Thymus (tissue), 11 donors: ENCODE data around the gene PITPNM3. TPM values are rescaled to one million over a fixed set of nuclear protein-coding genes. Genes with fewer than 3 reads are reported as not detected.

ENCODE experiments used
- DNase-seq, 9 donors: peaks; one replicate each; pipeline ENCODE4 v3.0.0-alpha.2; 2013; ENCODE audit warnings: low spot score in 9 of 9, low read depth in 6 of 9, missing footprints in 1 of 9
- H3K27ac ChIP-seq, 2 donors: one replicate each; pipeline ENCODE4 v1.5.1; 2013; ENCODE audit warnings: control low read depth in 1 of 2, low read depth in 1 of 2, low read length in 1 of 2, mild to moderate bottlenecking in 1 of 2, moderate library complexity in 1 of 2
- H3K27me3 ChIP-seq, 2 donors: one replicate each; pipeline ENCODE4 v1.5.1; 2013; ENCODE audit warnings: low read length in 1 of 2; ENCODE audit not compliant: control insufficient read depth in 2 of 2, insufficient read depth in 1 of 2
- H3K36me3 ChIP-seq, 2 donors: one replicate each; pipeline ENCODE4 v1.5.1; 2013; ENCODE audit warnings: low read length in 1 of 2, mild to moderate bottlenecking in 1 of 2, moderate library complexity in 1 of 2; ENCODE audit not compliant: control insufficient read depth in 2 of 2, insufficient read depth in 2 of 2
- H3K4me1 ChIP-seq, 2 donors: one replicate each; pipeline ENCODE4 v1.5.1; 2013; ENCODE audit warnings: low read length in 2 of 2; ENCODE audit not compliant: control insufficient read depth in 2 of 2, insufficient read depth in 2 of 2
- H3K4me3 ChIP-seq, 2 donors: one replicate each; pipeline ENCODE4 v1.5.1; 2013; ENCODE audit warnings: low read length in 2 of 2, control low read depth in 1 of 2, mild to moderate bottlenecking in 1 of 2
- H3K9me3 ChIP-seq, 2 donors: one replicate each; pipeline ENCODE4 v1.5.1; 2013; ENCODE audit warnings: low read length in 1 of 2, mild to moderate bottlenecking in 1 of 2; ENCODE audit not compliant: control insufficient read depth in 2 of 2, insufficient read depth in 1 of 2
- WGBS: extraction: QIAGEN DNeasy Blood & Tissue Kit; methylation state at CpG from one replicate; pipeline ENCODE4 v1.1.7; 2013; 5-methylcytosine and 5-hydroxymethylcytosine counted together
- polyA plus RNA-seq: library from polyadenylated mRNA; stranded (reverse); fragments of 200-250 nt; gene quantifications from one replicate; pipeline ENCODE4 v1.2.3, GENCODE V29; 2013
- total RNA-seq: library from RNA; stranded (reverse); fragments of 120-200 nt; gene quantifications from one replicate; pipeline ENCODE4 v1.2.4, GENCODE V29; 2013
- donor health status: healthy.

PITPNM3 gene
- total and polyA plus RNA-seq, 2 donors = 0.33 to 0.52 TPM

- 47% methylated on average over 36 of the region's 36 CpGs for WGBS
- Histone ChIP-seq H3K27ac (no peak overlapping the region), H3K36me3 (peaks cover 9 to 21% of the 10 kb centered on the region in 2 donors), H3K4me3 (peak overlapping the region; percentile 57 to 70), H3K27me3 (peaks cover 0 to 12% of the 10 kb centered on the region in 2 donors), H3K4me1 (peaks cover 11 to 15% of the 10 kb centered on the region in 2 donors), H3K9me3 (no peaks in the 10 kb centered on the region)
- no peak for DNase-seq
These were observed 111.6 kb downstream of the PITPNM3 start for GRCh38 chr17:6444571-6445335.

GRCh38 chr17:6443692-6444570 lies 112.4 kb downstream of the PITPNM3 start, which contains the start of gene PIMREG:
Gene PIMREG, plus strand, starts transcription at chr17:6444455. Its CDS starts 656 bp downstream, at chr17:6445111.
- H3K27ac ChIP-seq = peak within 1 kb of the TSS; percentile 36 to 77
- DNase-seq = peak; percentile 66 to 96 (median 87)
- H3K9me3 ChIP-seq = no peaks in the 10 kb centered on the region
- peaks cover 0 to 16% of the 10 kb centered on the region in 2 donors for H3K27me3 ChIP-seq
- peaks cover 11 to 15% of the 10 kb centered on the region in 2 donors for H3K4me1 ChIP-seq
- WGBS = under 1% methylated on average over 62 of the region's 62 CpGs
- peak within 1 kb of the TSS; percentile 57 to 70 for H3K4me3 ChIP-seq
- H3K36me3 ChIP-seq = peaks cover 1 to 13% of the 10 kb centered on the region in 2 donors

- peaks cover 0 to 11% of the 10 kb centered on the region in 2 donors for H3K36me3 ChIP-seq
- H3K9me3 ChIP-seq = no peaks in the 10 kb centered on the region
- no peak for DNase-seq
- peaks cover 0 to 20% of the 10 kb centered on the region in 2 donors for H3K27me3 ChIP-seq
- peaks cover 11 to 15% of the 10 kb centered on the region in 2 donors for H3K4me1 ChIP-seq
- 64% methylated on average over 6 of the region's 6 CpGs for WGBS
- no peak overlapping the region for H3K4me3 ChIP-seq
- H3K27ac ChIP-seq = no peak overlapping the region
These were observed 113.6 kb downstream of the PITPNM3 start for GRCh38 chr17:6442775-6443174.

GRCh38 chr17:6439951-6440350 lies 116.4 kb downstream of the PITPNM3 start:
- H3K27ac ChIP-seq = no peak overlapping the region
- H3K36me3 ChIP-seq = no peaks in the 10 kb centered on the region
- 89% methylated on average over 4 of the region's 4 CpGs for WGBS
- peaks cover 0 to 36% of the 10 kb centered on the region in 2 donors for H3K27me3 ChIP-seq
- H3K4me3 ChIP-seq = no peak overlapping the region
- DNase-seq = no peak
- no peaks in the 10 kb centered on the region for H3K9me3 ChIP-seq
- peaks cover 11 to 14% of the 10 kb centered on the region in 2 donors for H3K4me1 ChIP-seq

- H3K36me3 ChIP-seq = no peaks in the 10 kb centered on the region
- no peak overlapping the region for H3K4me3 ChIP-seq
- no peaks in the 10 kb centered on the region for H3K9me3 ChIP-seq
- no peak for DNase-seq
- WGBS = 84% methylated on average over 3 of the region's 3 CpGs
- H3K4me1 ChIP-seq = no peaks in the 10 kb centered on the region
- H3K27ac ChIP-seq = no peak overlapping the region
- peaks cover 0 to 39% of the 10 kb centered on the region in 2 donors for H3K27me3 ChIP-seq
These were observed 118.4 kb downstream of the PITPNM3 start for GRCh38 chr17:6437956-6438355.

GRCh38 chr17:6437466-6437865 lies 118.9 kb downstream of the PITPNM3 start:
- peaks cover 0 to 39% of the 10 kb centered on the region in 2 donors for H3K27me3 ChIP-seq
- no peaks in the 10 kb centered on the region for H3K36me3 ChIP-seq
- WGBS = 62% methylated on average over 4 of the region's 4 CpGs
- DNase-seq = no peak
- no peaks in the 10 kb centered on the region for H3K4me1 ChIP-seq
- H3K9me3 ChIP-seq = no peaks in the 10 kb centered on the region
- H3K4me3 ChIP-seq = no peak overlapping the region
- no peak overlapping the region for H3K27ac ChIP-seq

GRCh38 chr17:6435968-6436367 lies 120.4 kb downstream of the PITPNM3 start:
- Histone ChIP-seq H3K27me3 (peaks cover 0 to 32% of the 10 kb centered on the region in 2 donors), H3K4me3 (no peak overlapping the region), H3K36me3 (no peaks in the 10 kb centered on the region), H3K4me1 (no peaks in the 10 kb centered on the region), H3K9me3 (peaks cover 0 to 1% of the 10 kb centered on the region in 2 donors), H3K27ac (no peak overlapping the region)
- DNase-seq = peak in 5 of 9 donors; percentile 32 to 61 (median 48)
- WGBS = 21% methylated on average over 9 of the region's 9 CpGs

GRCh38 chr17:6435051-6435450 lies 121.3 kb downstream of the PITPNM3 start, which contains the start of gene AIPL1:
Gene AIPL1, minus strand, starts transcription at chr17:6435121. Its CDS starts 17 bp downstream, at chr17:6435104.
- WGBS = 96% methylated on average over 16 of the region's 16 CpGs
- Histone ChIP-seq H3K4me3 (no peak within 1 kb of the TSS), H3K27me3 (peaks cover 0 to 30% of the 10 kb centered on the region in 2 donors), H3K4me1 (no peaks in the 10 kb centered on the region), H3K27ac (no peak within 1 kb of the TSS), H3K36me3 (no peaks in the 10 kb centered on the region), H3K9me3 (peaks cover 0 to 4% of the 10 kb centered on the region in 2 donors)
- DNase-seq = no peak
